IPS DF 6.9 (cell line): ENCODE measurements around the gene PDE2A.

Source experiments
- DNase-seq: peaks from one replicate; pipeline ENCODE4 v3.0.0-alpha.2; 2013; ENCODE audit warnings: low read depth, low spot score
- H3K27ac ChIP-seq: one replicate; pipeline ENCODE4 v1.5.1; 2013; ENCODE audit warnings: low read length, control low read depth
- H3K27me3 ChIP-seq: 2 replicates; pipeline ENCODE4 v1.6.1; 2013; ENCODE audit warnings: mild to moderate bottlenecking, low read length; ENCODE audit not compliant: control insufficient read depth, insufficient read depth
- H3K36me3 ChIP-seq: 2 replicates; pipeline ENCODE4 v1.6.1; 2013; ENCODE audit warnings: low read length; ENCODE audit not compliant: control insufficient read depth, insufficient read depth
- H3K4me1 ChIP-seq: 2 replicates; pipeline ENCODE4 v1.6.1; 2013; ENCODE audit warnings: low read length; ENCODE audit not compliant: control insufficient read depth, insufficient read depth
- H3K4me3 ChIP-seq: 2 replicates; pipeline ENCODE4 v1.5.1; 2013; ENCODE audit warnings: mild to moderate bottlenecking, low read length
- H3K9me3 ChIP-seq: 2 replicates; pipeline ENCODE4 v1.6.1; 2013; ENCODE audit warnings: low read length, inconsistent platforms; ENCODE audit not compliant: control insufficient read depth, insufficient read depth
- WGBS: extraction: QIAGEN DNeasy Blood & Tissue Kit; methylation state at CpG from one replicate; pipeline ENCODE4 v1.1.7; 2013; ENCODE audit warnings: mixed read lengths, missing lambda C conversion rate; ENCODE audit not compliant: insufficient read length, insufficient coverage; 5-methylcytosine and 5-hydroxymethylcytosine counted together

The PDE2A gene

DNA sequence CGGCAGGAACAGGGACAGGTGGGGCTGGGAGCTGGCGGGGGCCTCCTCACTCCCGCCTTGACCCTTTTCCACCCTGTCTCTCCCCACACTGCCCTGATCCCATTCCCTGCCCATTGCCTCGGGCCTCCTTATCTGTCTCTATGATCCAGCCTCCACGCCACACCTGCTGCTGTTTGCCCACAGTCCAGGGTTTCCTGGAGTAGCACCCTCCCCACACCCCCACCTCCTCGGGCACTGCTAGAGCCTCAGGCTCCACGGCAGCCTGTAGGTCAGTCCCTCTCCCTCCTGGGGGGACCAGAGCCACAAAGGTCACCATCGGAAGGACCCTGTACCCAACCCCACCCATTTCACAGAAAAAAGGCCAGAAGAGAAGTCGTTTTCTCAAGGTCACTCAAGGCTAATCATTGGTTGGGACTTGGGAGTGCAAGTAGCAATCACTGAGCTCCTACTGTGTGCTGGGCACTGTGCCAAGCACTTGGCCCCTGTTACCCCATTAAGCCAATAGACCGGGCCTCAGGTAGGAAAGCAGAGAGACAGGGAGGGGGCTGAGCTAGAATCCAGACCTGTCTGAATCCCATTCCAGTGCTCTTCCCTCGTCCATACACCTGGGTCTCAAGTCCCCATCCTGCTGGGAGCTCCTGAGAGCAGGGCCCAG lies 71.8 kb downstream of the PDE2A start:
- DNase-seq = no peak
- Histone ChIP-seq H3K36me3 (no peaks in the 10 kb centered on the region), H3K4me1 (peaks cover 2% of the 10 kb centered on the region; the same call in 1 of the 2 replicates), H3K9me3 (no peaks in the 10 kb centered on the region), H3K27ac (no peak overlapping the region), H3K27me3 (no peaks in the 10 kb centered on the region), H3K4me3 (no peak overlapping the region)
- no CpG with 5 or more reads among the region's 11 CpGs for WGBS

- WGBS = no CpG with 5 or more reads among the region's 9 CpGs
- Histone ChIP-seq H3K9me3 (no peaks in the 10 kb centered on the region), H3K4me3 (no peak overlapping the region), H3K36me3 (no peaks in the 10 kb centered on the region), H3K4me1 (peaks cover 2% of the 10 kb centered on the region; the same call in 1 of the 2 replicates), H3K27ac (no peak overlapping the region), H3K27me3 (no peaks in the 10 kb centered on the region)
- DNase-seq = no peak
These were observed 73.7 kb downstream of the PDE2A start for GRCh38 chr11:72600557-72600956.

DNA sequence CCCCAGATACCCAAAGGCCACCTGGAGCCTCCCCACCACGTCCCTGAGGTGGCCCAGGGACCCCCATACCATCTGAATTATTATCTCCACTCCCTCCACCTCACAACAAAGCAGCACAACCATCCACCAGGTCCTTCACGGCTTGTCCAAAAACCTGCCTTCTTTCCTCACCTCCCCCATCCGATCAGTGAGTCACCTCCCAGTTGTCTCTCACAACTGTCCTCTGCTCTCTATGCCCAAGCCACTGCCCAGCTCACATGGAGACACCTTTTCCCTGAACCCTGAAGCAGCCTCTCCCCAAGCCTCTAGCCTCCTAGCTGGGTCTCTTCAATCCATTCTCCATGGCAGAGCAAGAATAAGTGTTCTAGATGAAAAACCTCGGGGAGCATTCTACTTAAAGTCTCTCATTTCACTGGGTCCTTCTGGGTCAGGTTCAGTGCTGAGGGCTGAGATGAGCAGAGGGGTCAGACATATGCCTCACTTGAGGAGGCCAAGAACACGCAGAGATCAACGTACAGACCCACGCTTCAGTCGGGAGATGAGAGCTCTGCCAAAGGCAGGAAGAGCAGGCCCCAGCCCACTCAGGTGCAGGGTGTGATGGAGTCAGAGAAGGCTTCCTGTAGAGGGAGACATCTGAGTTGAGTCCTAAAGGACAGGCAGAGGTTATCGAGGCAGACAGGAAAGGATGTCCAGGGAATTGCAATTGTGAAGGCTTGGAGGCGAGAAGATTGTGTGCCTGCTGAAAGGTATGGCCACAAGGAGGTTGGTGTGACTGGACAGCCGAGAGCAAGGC lies 74.7 kb downstream of the PDE2A start:
- Histone ChIP-seq H3K27me3 (no peaks in the 10 kb centered on the region), H3K4me3 (no peak overlapping the region), H3K27ac (no peak overlapping the region), H3K9me3 (no peaks in the 10 kb centered on the region), H3K36me3 (no peaks in the 10 kb centered on the region), H3K4me1 (peaks cover 8% of the 10 kb centered on the region)
- no peak for DNase-seq
- no CpG with 5 or more reads among the region's 11 CpGs for WGBS

DNA sequence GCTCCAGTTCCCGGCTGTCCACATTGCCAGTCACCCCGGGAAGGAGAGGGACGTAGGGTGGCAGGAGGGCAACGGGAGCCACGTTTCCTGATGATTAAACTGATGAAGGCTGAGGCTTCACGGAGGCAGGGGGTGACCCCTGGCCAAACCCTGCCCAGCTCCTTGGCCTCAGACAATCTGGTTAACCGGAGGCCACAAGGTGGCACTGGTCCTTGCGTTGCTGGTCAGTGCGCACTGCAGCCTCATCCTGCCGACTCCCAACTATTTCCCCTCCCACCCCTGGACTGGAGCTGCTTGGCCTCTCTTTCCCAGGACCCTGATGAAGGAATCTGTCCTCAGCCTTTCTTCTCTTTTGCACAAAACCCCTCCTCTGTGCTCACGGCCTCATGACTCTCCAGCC lies 75.3 kb downstream of the PDE2A start:
- no CpG with 5 or more reads among the region's 11 CpGs for WGBS
- DNase-seq = no peak
- H3K4me1 ChIP-seq = peaks cover 9% of the 10 kb centered on the region
- H3K27me3 ChIP-seq = no peaks in the 10 kb centered on the region
- no peak overlapping the region for H3K4me3 ChIP-seq
- H3K27ac ChIP-seq = no peak overlapping the region
- no peaks in the 10 kb centered on the region for H3K36me3 ChIP-seq
- no peaks in the 10 kb centered on the region for H3K9me3 ChIP-seq

- Histone ChIP-seq H3K4me1 (peaks cover 9% of the 10 kb centered on the region), H3K4me3 (no peak overlapping the region), H3K9me3 (no peaks in the 10 kb centered on the region), H3K27ac (no peak overlapping the region), H3K27me3 (no peaks in the 10 kb centered on the region), H3K36me3 (no peaks in the 10 kb centered on the region)
- DNase-seq = no peak
- WGBS = no CpG with 5 or more reads among the region's 6 CpGs
These were observed 75.8 kb downstream of the PDE2A start for GRCh38 chr11:72598466-72598865.

DNA sequence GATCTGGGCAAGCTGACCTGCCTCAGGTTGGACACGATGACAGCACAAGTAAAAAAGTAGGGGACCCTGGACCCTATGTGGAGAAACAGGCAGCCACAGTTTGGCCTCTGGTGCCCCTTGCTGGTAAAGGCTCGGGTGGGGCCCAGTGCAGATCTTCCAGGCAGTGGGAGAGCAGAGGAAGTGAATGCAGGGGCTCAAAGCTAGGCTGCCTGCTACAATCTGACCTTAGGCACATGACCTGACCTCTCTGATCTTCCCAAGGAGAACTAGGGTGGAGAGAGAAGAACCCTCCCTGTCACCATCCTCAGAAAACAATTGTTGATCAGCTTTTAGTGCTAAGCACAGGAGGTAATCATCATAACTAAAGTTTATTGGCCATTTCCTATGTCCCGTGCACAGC lies 76.5 kb downstream of the PDE2A start:
- no peaks in the 10 kb centered on the region for H3K36me3 ChIP-seq
- peaks cover 9% of the 10 kb centered on the region for H3K4me1 ChIP-seq
- DNase-seq = no peak
- no peaks in the 10 kb centered on the region for H3K9me3 ChIP-seq
- H3K4me3 ChIP-seq = no peak overlapping the region
- no peaks in the 10 kb centered on the region for H3K27me3 ChIP-seq
- no peak overlapping the region for H3K27ac ChIP-seq
- no CpG with 5 or more reads among the region's 3 CpGs for WGBS

DNA sequence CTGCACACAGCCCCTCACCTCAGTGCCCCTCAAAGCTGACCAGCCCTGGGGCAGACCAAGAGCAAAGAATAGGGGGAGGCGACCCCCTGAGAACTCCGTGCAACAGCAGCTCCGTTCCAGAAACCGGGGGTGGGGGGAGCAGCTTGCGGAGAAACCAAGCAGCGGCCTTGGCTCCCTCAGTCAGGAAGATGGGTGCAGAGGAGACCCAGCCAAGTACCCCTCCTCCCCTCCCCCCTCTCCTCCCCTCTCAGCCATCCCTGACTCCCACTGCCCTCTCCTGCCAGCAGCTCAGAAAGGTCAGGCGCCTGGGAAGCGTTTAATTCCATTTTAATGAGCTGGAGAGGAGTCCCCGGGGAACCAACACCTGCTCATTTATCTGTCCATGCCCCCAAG lies 78.9 kb downstream of the PDE2A start:
- no CpG with 5 or more reads among the region's 9 CpGs for WGBS
- Histone ChIP-seq H3K27ac (no peak overlapping the region), H3K36me3 (no peaks in the 10 kb centered on the region), H3K4me3 (no peak overlapping the region), H3K4me1 (peaks cover 9% of the 10 kb centered on the region), H3K9me3 (no peaks in the 10 kb centered on the region), H3K27me3 (peaks cover 19% of the 10 kb centered on the region)
- no peak for DNase-seq

- no peak for DNase-seq
These were observed 79.5 kb downstream of the PDE2A start for GRCh38 chr11:72594493-72595291.

GRCh38 chr11:72592698-72593495 lies 81.3 kb downstream of the PDE2A start:
- Histone ChIP-seq H3K9me3 (no peaks in the 10 kb centered on the region), H3K27me3 (peaks cover 25% of the 10 kb centered on the region), H3K4me3 (no peak overlapping the region), H3K4me1 (peaks cover 9% of the 10 kb centered on the region), H3K36me3 (no peaks in the 10 kb centered on the region), H3K27ac (no peak overlapping the region)
- no CpG with 5 or more reads among the region's 8 CpGs for WGBS
- no peak for DNase-seq

More at GRCh38 chr11:72594493-72595291, 79.5 kb downstream of the PDE2A start:
- no peaks in the 10 kb centered on the region for H3K36me3 ChIP-seq
- H3K4me1 ChIP-seq = peaks cover 9% of the 10 kb centered on the region
- H3K27ac ChIP-seq = no peak overlapping the region
- H3K27me3 ChIP-seq = peaks cover 19% of the 10 kb centered on the region
- no CpG with 5 or more reads among the region's 8 CpGs for WGBS
- no peaks in the 10 kb centered on the region for H3K9me3 ChIP-seq
- H3K4me3 ChIP-seq = no peak overlapping the region
